Erythroblast (primary cell): ENCODE measurements around the gene KIAA1958.

Experiments used
- DNase-seq, 2 experiments: peaks; one replicate each; lab custom pipeline; 2025; lab: John Stamatoyannopoulos, UW
- GATA1 ChIP-seq: IDR thresholded peaks from 2 replicates; pipeline ENCODE4 v1.6.1; 2011; ENCODE audit warnings: low read depth, mild to moderate bottlenecking, control low read depth, low read length, moderate library complexity
- POLR2A ChIP-seq: IDR thresholded peaks from 2 replicates; pipeline ENCODE4 v1.6.1; 2011; ENCODE audit warnings: mild to moderate bottlenecking, low read length

KIAA1958 gene

GRCh38 chr9:112680731-112681402, 194.2 kb downstream of the KIAA1958 start:
- TF ChIP-seq GATA1, result no peak
- no peak for TF ChIP-seq POLR2A
- DNase-seq, result no peak

DNA sequence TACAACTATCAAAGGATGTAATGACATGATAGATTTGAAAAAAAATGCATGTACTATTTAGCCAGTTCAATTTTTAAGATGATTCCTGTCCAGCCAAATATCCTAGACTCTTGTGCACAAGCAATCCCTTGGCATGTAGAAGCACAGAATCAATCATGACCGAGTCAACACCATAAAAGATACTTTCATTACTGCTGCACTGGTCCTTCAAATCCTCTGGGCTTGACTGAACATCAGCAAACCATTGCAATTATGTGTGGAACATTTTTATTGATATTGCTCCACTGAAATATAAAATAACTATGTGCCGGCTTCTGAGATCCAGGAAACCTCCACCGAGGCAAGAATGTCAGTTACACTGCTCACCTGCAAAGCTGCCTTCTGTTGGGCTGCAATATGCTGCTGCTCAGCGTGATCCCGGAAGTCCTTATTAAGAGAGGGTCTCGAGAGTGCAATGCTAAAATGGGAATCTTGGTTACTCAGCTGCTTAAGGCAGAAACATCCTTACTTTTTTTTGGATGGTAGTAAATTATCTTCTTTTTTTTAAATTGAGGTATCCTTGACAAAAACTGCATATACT, 202.6 kb downstream of the KIAA1958 start:
- TF ChIP-seq GATA1 (no peak), POLR2A (no peak)

GRCh38 chr9:112694706-112695555, 208.3 kb downstream of the KIAA1958 start:
- TF ChIP-seq POLR2A (no peak), GATA1 (no peak)
- no peak for DNase-seq

More for the DNA sequence above, 202.6 kb downstream of the KIAA1958 start:
- DNase-seq, result no peak

GRCh38 chr9:112696461-112696860, 209.8 kb downstream of the KIAA1958 start:
- no peak for DNase-seq
- TF ChIP-seq GATA1 (no peak), POLR2A (no peak)

DNA sequence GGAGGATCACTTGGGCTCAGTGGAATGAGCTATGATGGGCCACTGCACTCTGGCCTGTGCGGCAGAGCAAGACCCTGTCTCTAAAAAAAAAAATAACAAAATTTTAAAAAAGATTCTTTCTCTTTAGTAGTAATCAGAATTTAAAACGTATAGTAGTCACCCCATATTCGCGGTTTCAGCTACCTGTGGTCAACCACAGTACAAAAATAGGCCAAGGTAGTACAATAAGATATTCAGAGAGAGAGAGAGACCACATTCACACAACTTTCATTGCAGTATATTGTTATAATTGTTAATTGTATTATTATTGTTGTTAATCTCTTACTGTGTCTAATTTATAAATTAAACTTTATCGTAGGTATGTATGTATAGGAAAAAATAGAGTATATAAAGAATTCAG, 212.6 kb downstream of the KIAA1958 start:
- TF ChIP-seq POLR2A, result no peak
- TF ChIP-seq GATA1, result no peak

GRCh38 chr9:112700085-112700484, 213.5 kb downstream of the KIAA1958 start:
- TF ChIP-seq POLR2A (no peak), GATA1 (no peak)
- DNase-seq, result no peak

More for the DNA sequence above, 212.6 kb downstream of the KIAA1958 start:
- DNase-seq, result no peak

GRCh38 chr9:112703304-112703703, 216.7 kb downstream of the KIAA1958 start:
- no peak for DNase-seq
- TF ChIP-seq GATA1 (no peak), POLR2A (no peak)

DNA sequence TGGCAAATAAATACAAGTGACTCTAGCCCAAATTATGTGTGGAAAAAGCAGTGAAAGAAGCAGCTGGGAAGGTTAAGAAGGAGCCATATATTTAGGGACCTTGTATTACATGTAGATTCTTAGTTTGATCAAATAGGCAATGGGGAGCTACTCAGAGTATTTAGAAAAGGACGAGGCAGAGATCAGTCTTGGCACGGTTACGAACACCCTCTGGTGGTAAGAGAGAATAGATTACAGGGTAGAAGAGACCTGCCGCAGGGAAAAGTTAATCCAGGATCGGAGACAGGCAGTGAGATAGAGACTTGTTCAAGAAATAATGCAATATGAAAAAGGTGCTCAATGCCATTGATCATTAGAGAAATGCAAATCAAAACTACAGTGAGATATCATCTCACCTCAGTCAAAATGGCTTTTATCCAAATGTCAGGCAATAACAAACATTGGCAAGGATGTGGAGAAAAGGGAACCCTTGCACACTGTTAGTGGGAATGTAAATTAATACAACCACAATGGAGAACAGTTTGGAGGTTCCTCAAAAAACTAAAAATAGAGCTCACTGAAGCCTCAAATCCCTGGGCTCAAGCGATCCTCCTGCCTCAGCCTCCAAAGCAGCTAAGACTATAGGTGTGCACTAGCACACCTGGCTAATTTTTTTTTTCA, 219.3 kb downstream of the KIAA1958 start:
- no peak for DNase-seq
- no peak for TF ChIP-seq GATA1
- no peak for TF ChIP-seq POLR2A

- peak in 1 of 2 experiments; percentile 11 for DNase-seq
- TF ChIP-seq POLR2A, result no peak
- TF ChIP-seq GATA1, result no peak
Observed at GRCh38 chr9:112711050-112711689, 224.5 kb downstream of the KIAA1958 start.

- no peak for DNase-seq
- TF ChIP-seq GATA1 (no peak), POLR2A (no peak)
Observed at GRCh38 chr9:112712678-112713077, 226.1 kb downstream of the KIAA1958 start.

- no peak for TF ChIP-seq GATA1
- peak; percentile 92 for TF ChIP-seq POLR2A
- peak; percentile 98 for DNase-seq
Observed at GRCh38 chr9:112717661-112718331, 231.2 kb downstream of the KIAA1958 start, which contains the start of gene INIP. TSS of gene INIP (minus strand) at chr9:112718117. CDS start at chr9:112716485, 1,632 bp downstream.
